ENCODE data around the gene CRYL1.

GRCh38 chr13:20424559-20424852, 101.2 kb downstream of the CRYL1 start:
- TF ChIP-seq CTCF (IDR thresholded peaks at IDR 0.05; ENCODE audit: low read depth, low read length, poor library complexity, severe bottlenecking) (no peak), EZH2phosphoT487 (IDR thresholded peaks at IDR 0.05; ENCODE audit: borderline replicate concordance, low read length) (no peak)
